Measurements from ENCODE around the gene PLPP6.

- TF ChIP-seq, protein P1, sequence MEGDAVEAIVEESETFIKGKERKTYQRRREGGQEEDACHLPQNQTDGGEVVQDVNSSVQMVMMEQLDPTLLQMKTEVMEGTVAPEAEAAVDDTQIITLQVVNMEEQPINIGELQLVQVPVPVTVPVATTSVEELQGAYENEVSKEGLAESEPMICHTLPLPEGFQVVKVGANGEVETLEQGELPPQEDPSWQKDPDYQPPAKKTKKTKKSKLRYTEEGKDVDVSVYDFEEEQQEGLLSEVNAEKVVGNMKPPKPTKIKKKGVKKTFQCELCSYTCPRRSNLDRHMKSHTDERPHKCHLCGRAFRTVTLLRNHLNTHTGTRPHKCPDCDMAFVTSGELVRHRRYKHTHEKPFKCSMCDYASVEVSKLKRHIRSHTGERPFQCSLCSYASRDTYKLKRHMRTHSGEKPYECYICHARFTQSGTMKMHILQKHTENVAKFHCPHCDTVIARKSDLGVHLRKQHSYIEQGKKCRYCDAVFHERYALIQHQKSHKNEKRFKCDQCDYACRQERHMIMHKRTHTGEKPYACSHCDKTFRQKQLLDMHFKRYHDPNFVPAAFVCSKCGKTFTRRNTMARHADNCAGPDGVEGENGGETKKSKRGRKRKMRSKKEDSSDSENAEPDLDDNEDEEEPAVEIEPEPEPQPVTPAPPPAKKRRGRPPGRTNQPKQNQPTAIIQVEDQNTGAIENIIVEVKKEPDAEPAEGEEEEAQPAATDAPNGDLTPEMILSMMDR (IDR thresholded peaks at IDR 0.05): no peak
- TF ChIP-seq POLR2A (IDR thresholded peaks at IDR 0.05): no peak
These were observed 29.7 kb downstream of the PLPP6 start for GRCh38 chr9:4691795-4692194.

Measured in testis (tissue), 2 donors.